Calu3 (cell line): ENCODE data around the gene ARHGEF4. TPM values are rescaled to one million over a fixed set of nuclear protein-coding genes. Genes with fewer than 3 reads are reported as not detected.

Experiments
- BruUV-seq: library from RNA; stranded (reverse); fragments of 400-500 nt; replicated peaks from 2 replicates; lab custom pipeline; 2021; lab: Mats Ljungman, UMichigan
- CTCF ChIA-PET: fragments of 300-600 bp; sonication (Branson Sonifier 250); formaldehyde crosslinking; loops from one replicate; lab custom pipeline; 2022; ENCODE audit warnings: antibody characterized with exemption; lab: Charles Lee
- DNase-seq: peaks from one replicate; pipeline ENCODE4 v3.0.0; 2022
- H3K27ac Mint-ChIP-seq: one replicate; pipeline ENCODE4 v1.8.0; 2022; ENCODE audit warnings: mixed read lengths; ENCODE audit not compliant: unreplicated experiment
- H3K27me3 Mint-ChIP-seq: one replicate; pipeline ENCODE4 v1.8.0; 2022; ENCODE audit warnings: mixed read lengths; ENCODE audit not compliant: unreplicated experiment
- H3K36me3 Mint-ChIP-seq: one replicate; pipeline ENCODE4 v1.8.0; 2022; ENCODE audit warnings: mild to moderate bottlenecking, moderate library complexity, mixed read lengths; ENCODE audit not compliant: insufficient read depth, unreplicated experiment
- H3K4me1 Mint-ChIP-seq: one replicate; pipeline ENCODE4 v1.8.0; 2022; ENCODE audit warnings: mild to moderate bottlenecking, low read depth, mixed read lengths; ENCODE audit not compliant: unreplicated experiment
- H3K4me3 Mint-ChIP-seq: one replicate; pipeline ENCODE4 v1.8.0; 2022; ENCODE audit warnings: mild to moderate bottlenecking, low read depth, moderate library complexity, mixed read lengths; ENCODE audit not compliant: unreplicated experiment
- H3K9me3 Mint-ChIP-seq: one replicate; pipeline ENCODE4 v1.8.0; 2022; ENCODE audit warnings: low read depth, mixed read lengths; ENCODE audit not compliant: unreplicated experiment
- CTCF ChIP-seq: fragments of 200-600 bp; IDR thresholded peaks from one replicate; pipeline ENCODE4 v1.8.0; 2022; ENCODE audit warnings: antibody characterized with exemption; ENCODE audit not compliant: unreplicated experiment
- intact Hi-C: fragments of 100-400 bp; cut with micrococcal nuclease; formaldehyde crosslinking; loops from one replicate; pipeline ENCODE4 v1.10.0; 2022; ENCODE audit not compliant: unreplicated experiment
- total RNA-seq: library from RNA; stranded (reverse); gene quantifications from 2 replicates; pipeline ENCODE4 v1.2.3, GENCODE V29; 2022

The ARHGEF4 gene
- total RNA-seq, 1 experiment from 2014 or later, result 8.8 TPM

GRCh38 chr2:130920415-130921163 lies 83.9 kb downstream of the ARHGEF4 start:
- intact Hi-C loops, result loop anchor here (1.0 kb wide), 1 partner anchor 123 kb away; no protein-coding TSS in a partner anchor
- Mint-ChIP-seq H3K27ac (no peak overlapping the region), H3K4me3 (no peak overlapping the region), H3K4me1 (no peaks in the 10 kb centered on the region), H3K9me3 (no peaks in the 10 kb centered on the region), H3K36me3 (peaks cover 5% of the 10 kb centered on the region), H3K27me3 (no peaks in the 10 kb centered on the region)
- peak; percentile 82 for TF ChIP-seq CTCF
- BruUV-seq, result no TSS peak
- peak; percentile 78 for DNase-seq
- CTCF ChIA-PET, result interaction anchor here (1.0 to 1.4 kb wide), 2 partner anchors 123 to 125 kb away, joined by 4 to 13 read pairs; no protein-coding TSS in a partner anchor

- H3K36me3 Mint-ChIP-seq, result peaks cover 5% of the 10 kb centered on the region
- no peaks in the 10 kb centered on the region for H3K9me3 Mint-ChIP-seq
- no peaks in the 10 kb centered on the region for H3K27me3 Mint-ChIP-seq
- no peak for DNase-seq
- no peak overlapping the region for H3K27ac Mint-ChIP-seq
- H3K4me1 Mint-ChIP-seq, result no peaks in the 10 kb centered on the region
- H3K4me3 Mint-ChIP-seq, result no peak overlapping the region
- intact Hi-C loops, result no loop called here
- no TSS peak for BruUV-seq
- no peak for TF ChIP-seq CTCF
- CTCF ChIA-PET, result interaction anchor here (1.4 kb wide), 1 partner anchor 124 kb away, joined by 13 read pairs; no protein-coding TSS in a partner anchor
Observed at GRCh38 chr2:130921164-130921476, 84.4 kb downstream of the ARHGEF4 start.

- DNase-seq, result no peak
- TF ChIP-seq CTCF, result no peak
- no peak overlapping the region for H3K4me3 Mint-ChIP-seq
- no TSS peak for BruUV-seq
- H3K27ac Mint-ChIP-seq, result no peak overlapping the region
- H3K27me3 Mint-ChIP-seq, result no peaks in the 10 kb centered on the region
- intact Hi-C loops, result no loop called here
- CTCF ChIA-PET, result interaction anchor here (0.8 kb wide), 1 partner anchor 125 kb away, joined by 3 read pairs; no protein-coding TSS in a partner anchor
- H3K9me3 Mint-ChIP-seq, result no peaks in the 10 kb centered on the region
- no peaks in the 10 kb centered on the region for H3K4me1 Mint-ChIP-seq
- H3K36me3 Mint-ChIP-seq, result peaks cover 5% of the 10 kb centered on the region
Observed at GRCh38 chr2:130922417-130922816, 85.7 kb downstream of the ARHGEF4 start.

- Mint-ChIP-seq H3K27ac (no peak overlapping the region), H3K4me3 (no peak overlapping the region), H3K9me3 (peaks cover 2% of the 10 kb centered on the region), H3K36me3 (no peaks in the 10 kb centered on the region), H3K4me1 (no peaks in the 10 kb centered on the region), H3K27me3 (no peaks in the 10 kb centered on the region)
- TF ChIP-seq CTCF, result no peak
- no peak for DNase-seq
- intact Hi-C loops, result no loop called here
- no TSS peak for BruUV-seq
- CTCF ChIA-PET, result no interaction called here
Observed at GRCh38 chr2:130928385-130928784, 91.7 kb downstream of the ARHGEF4 start.
